ENCODE results near the gene CCNB2. TPM values are rescaled to one million over a fixed set of nuclear protein-coding genes. Genes with fewer than 3 reads are reported as not detected.

CCNB2 gene
- total and polyA plus RNA-seq, 9 of the 15 experiments (the other 6 are each of a cell fraction or from before 2014, with no cell fraction given): 84.8 to 266 (median 124) TPM

- no peak for TF ChIP-seq TCF7 (IDR thresholded peaks at IDR 0.05; ENCODE audit: borderline replicate concordance)
- TF ChIP-seq PML (IDR thresholded peaks at IDR 0.05; ENCODE audit: low read length): peak; percentile 62; the same call in 1 of the 2 replicates
- TF ChIP-seq ZSCAN32 (CRISPR knock-in tag; IDR thresholded peaks at IDR 0.05): no peak
- peak; percentile 64; the same call in 1 of the 2 replicates for TF ChIP-seq LARP7 (IDR thresholded peaks at IDR 0.05)
- peak; percentile 82 for TF ChIP-seq GABPB1 (CRISPR knock-in tag; IDR thresholded peaks at IDR 0.05)
- no peak for TF ChIP-seq CHCHD3 (CRISPR knock-in tag; IDR thresholded peaks at IDR 0.05)
- peak; percentile 99 for TF ChIP-seq FOXM1 (IDR thresholded peaks at IDR 0.05; ENCODE audit: low read depth)
- peak; percentile 100 for TF ChIP-seq FOXM1 (CRISPR knock-in tag; IDR thresholded peaks at IDR 0.05; ENCODE audit: low read depth)
- TF ChIP-seq GATAD2B (IDR thresholded peaks at IDR 0.05; ENCODE audit: borderline replicate concordance): no peak
- no peak for TF ChIP-seq PTTG1 (tag; IDR thresholded peaks at IDR 0.05; ENCODE audit: low read depth)
- peak; percentile 98 for TF ChIP-seq RBFOX2 (IDR thresholded peaks at IDR 0.05; ENCODE audit: low read depth, low read length)
- TF ChIP-seq MAZ (CRISPR knock-in tag; conservative IDR thresholded peaks at IDR 0.05 in 1 of 2, IDR thresholded peaks at IDR 0.05 in 1 of 2): peak; percentile 49 to 77; a peak in 3 of 4 replicates
- TF ChIP-seq CBX1 (IDR thresholded peaks at IDR 0.05; ENCODE audit: low read depth): no peak
- TF ChIP-seq TBL1XR1 (IDR thresholded peaks at IDR 0.05; ENCODE audit: low read length in 2 of 2): no peak; a peak in 1 of 4 replicates
- TF ChIP-seq RHOXF2B (CRISPR knock-in tag; conservative IDR thresholded peaks at IDR 0.05): no peak
- no peak for TF ChIP-seq SRSF7 (optimal IDR thresholded peaks at IDR 0.05; ENCODE audit: low read depth, low read length)
- no peak; the same call in 1 of the 2 replicates for TF ChIP-seq ETV1 (tag; conservative IDR thresholded peaks at IDR 0.05; ENCODE audit: low read depth)
- peak; percentile 81 for TF ChIP-seq KDM5B (IDR thresholded peaks at IDR 0.05; ENCODE audit: insufficient replicate concordance, low read depth, low read length)
- TF ChIP-seq HNRNPLL (IDR thresholded peaks at IDR 0.05; ENCODE audit: low read depth, low read length, poor library complexity, severe bottlenecking): peak; percentile 86
- TF ChIP-seq GTF3C2 (IDR thresholded peaks at IDR 0.05; ENCODE audit: borderline replicate concordance, extremely low read depth, insufficient read length): no peak
- no peak for TF ChIP-seq NFE2L1 (tag; IDR thresholded peaks at IDR 0.05; ENCODE audit: borderline replicate concordance, low read depth)
- no peak for TF ChIP-seq GMEB1 (CRISPR knock-in tag; IDR thresholded peaks at IDR 0.05)
Observed at GRCh38 chr15:59104912-59105732, at the start of gene CCNB2 (continued).
